Neutrophil (primary cell): Measurements from ENCODE around the gene PMEL.

Experiments
- H3K27ac ChIP-seq: fragments of 200-600 bp; sonication (generic); 2 replicates; pipeline ENCODE4 v1.5.1; 2016; ENCODE audit warnings: mild to moderate bottlenecking, moderate library complexity
- H3K27me3 ChIP-seq: fragments of 200-600 bp; sonication (generic); 2 replicates; pipeline ENCODE4 v1.6.0; 2016; ENCODE audit warnings: mild to moderate bottlenecking
- H3K36me3 ChIP-seq: fragments of 200-600 bp; sonication (generic); 2 replicates; pipeline ENCODE4 v1.5.1; 2017
- H3K4me1 ChIP-seq, 2 experiments: fragments of 200-600 bp in 1 of 2; sonication (generic) in 1 of 2; 1 replicate in 1 of 2; 2 replicates in 1 of 2; pipeline versions ENCODE4 v1.5.1 to v1.6.1; 2013 to 2016; ENCODE audit warnings: low read depth in 1 of 2, low read length in 1 of 2, mild to moderate bottlenecking in 1 of 2, moderate library complexity in 1 of 2; ENCODE audit not compliant: control insufficient read depth in 1 of 2, insufficient read depth in 1 of 2
- H3K4me3 ChIP-seq, 2 experiments: fragments of 200-600 bp in 1 of 2; sonication (generic) in 1 of 2; 1 replicate in 1 of 2; 2 replicates in 1 of 2; pipeline ENCODE4 v1.5.1; 2013 to 2016; ENCODE audit warnings: low read depth in 1 of 2, low read length in 1 of 2, mild to moderate bottlenecking in 1 of 2, moderate library complexity in 1 of 2
- H3K9me3 ChIP-seq: fragments of 200-600 bp; sonication (generic); 2 replicates; pipeline ENCODE4 v1.5.1; 2016
- CTCF ChIP-seq: fragments of 200-600 bp; sonication (generic); IDR thresholded peaks from 2 replicates; pipeline ENCODE4 v1.5.1; 2016; ENCODE audit warnings: antibody characterized with exemption

PMEL gene

GRCh38 chr12:55972042-55972441 is 6.2 kb upstream of the PMEL start:
- peak overlapping the region; percentile 91 for H3K27ac ChIP-seq
- peaks cover 38 to 49% of the 10 kb centered on the region in 2 experiments for H3K4me1 ChIP-seq
- H3K36me3 ChIP-seq: no peaks in the 10 kb centered on the region
- H3K4me3 ChIP-seq: no peak overlapping the region
- TF ChIP-seq CTCF: no peak
- no peaks in the 10 kb centered on the region for H3K9me3 ChIP-seq
- no peaks in the 10 kb centered on the region for H3K27me3 ChIP-seq

- Histone ChIP-seq H3K36me3 (no peaks in the 10 kb centered on the region), H3K9me3 (no peaks in the 10 kb centered on the region), H3K4me3 (no peak overlapping the region), H3K27me3 (no peaks in the 10 kb centered on the region), H3K27ac (no peak overlapping the region), H3K4me1 (peaks cover 35 to 48% of the 10 kb centered on the region in 2 experiments)
- TF ChIP-seq CTCF: no peak
Measured at GRCh38 chr12:55970775-55971174, 4.9 kb upstream of the PMEL start.

- TF ChIP-seq CTCF: no peak
- H3K27me3 ChIP-seq: no peaks in the 10 kb centered on the region
- no peak overlapping the region for H3K4me3 ChIP-seq
- H3K9me3 ChIP-seq: no peaks in the 10 kb centered on the region
- H3K36me3 ChIP-seq: no peaks in the 10 kb centered on the region
- H3K27ac ChIP-seq: no peak overlapping the region
- H3K4me1 ChIP-seq: peaks cover 24 to 34% of the 10 kb centered on the region in 2 experiments
Measured at GRCh38 chr12:55969356-55969755, 3.5 kb upstream of the PMEL start.

- Histone ChIP-seq H3K4me1 (peaks cover 15 to 22% of the 10 kb centered on the region in 2 experiments), H3K27me3 (no peaks in the 10 kb centered on the region), H3K36me3 (no peaks in the 10 kb centered on the region), H3K27ac (peak within 1 kb of the TSS; percentile 53), H3K9me3 (no peaks in the 10 kb centered on the region), H3K4me3 (peak within 1 kb of the TSS; percentile 78 to 91)
- TF ChIP-seq CTCF: no peak
Measured at GRCh38 chr12:55966408-55967281, 803 bp upstream of the PMEL start, which contains the start of gene CDK2. Gene CDK2, plus strand, starts transcription at chr12:55966830. Its CDS starts 179 bp downstream, at chr12:55967009.

GRCh38 chr12:55965240-55965639 is 602 bp downstream of the PMEL start:
- H3K36me3 ChIP-seq: no peaks in the 10 kb centered on the region
- no peaks in the 10 kb centered on the region for H3K27me3 ChIP-seq
- no peak overlapping the region for H3K27ac ChIP-seq
- no peak overlapping the region for H3K4me3 ChIP-seq
- H3K4me1 ChIP-seq: peaks cover 15 to 22% of the 10 kb centered on the region in 2 experiments
- no peaks in the 10 kb centered on the region for H3K9me3 ChIP-seq
- no peak for TF ChIP-seq CTCF
